Loucy (cell line): ENCODE data around the gene ADM2.

Source experiments
- H2AFZ ChIP-seq: fragments of 200-600 bp; sonication (generic); 2 replicates; pipeline ENCODE4 v1.6.0; 2016; ENCODE audit warnings: antibody characterized with exemption, mild to moderate bottlenecking, low read length, moderate library complexity
- H3F3A ChIP-seq: fragments of 200-600 bp; 2 replicates; pipeline ENCODE4 v1.6.0; 2016; ENCODE audit warnings: antibody characterized with exemption, low read depth, mild to moderate bottlenecking
- H3K27me3 ChIP-seq: fragments of 200-600 bp; sonication (generic); 2 replicates; pipeline ENCODE4 v1.6.1; 2014; ENCODE audit warnings: low read length, mild to moderate bottlenecking; ENCODE audit not compliant: insufficient read depth, poor library complexity, severe bottlenecking
- H3K36me3 ChIP-seq: fragments of 200-600 bp; sonication (generic); 2 replicates; pipeline ENCODE4 v1.6.1; 2016; ENCODE audit warnings: low read length; ENCODE audit not compliant: insufficient read depth
- H3K4me1 ChIP-seq: fragments of 200-600 bp; sonication (generic); 2 replicates; pipeline ENCODE4 v1.5.1; 2014; ENCODE audit warnings: low read length, mild to moderate bottlenecking; ENCODE audit not compliant: insufficient read depth, poor library complexity, severe bottlenecking
- H3K4me2 ChIP-seq: fragments of 200-600 bp; sonication (generic); 2 replicates; pipeline ENCODE4 v1.6.0; 2014; ENCODE audit warnings: antibody characterized with exemption, low read length, low read depth, mild to moderate bottlenecking; ENCODE audit not compliant: poor library complexity, severe bottlenecking
- H3K4me3 ChIP-seq: fragments of 200-600 bp; sonication (generic); 2 replicates; pipeline ENCODE4 v1.5.1; 2014; ENCODE audit warnings: low read length, mild to moderate bottlenecking, mixed read lengths; ENCODE audit not compliant: poor library complexity, severe bottlenecking
- H3K79me2 ChIP-seq: fragments of 200-600 bp; sonication (generic); 2 replicates; pipeline ENCODE4 v1.6.1; 2014; ENCODE audit warnings: low read length; ENCODE audit not compliant: insufficient read depth
- H3K9ac ChIP-seq: fragments of 200-600 bp; sonication (generic); 2 replicates; pipeline ENCODE4 v1.6.0; 2014; ENCODE audit warnings: mild to moderate bottlenecking, low read depth, low read length, moderate library complexity; ENCODE audit not compliant: poor library complexity, severe bottlenecking
- H3K9me2 ChIP-seq: fragments of 200-600 bp; sonication (generic); replicated peaks from 2 replicates; pipeline ENCODE4 v1.6.1; 2016; ENCODE audit warnings: low read depth, low read length, mixed read lengths
- H3K9me3 ChIP-seq: fragments of 200-600 bp; sonication (generic); 2 replicates; pipeline ENCODE4 v1.6.1; 2014; ENCODE audit warnings: mild to moderate bottlenecking, antibody characterized with exemption, low read length, low read depth; ENCODE audit not compliant: insufficient read depth
- H4K20me1 ChIP-seq: fragments of 200-600 bp; sonication (generic); 2 replicates; pipeline ENCODE4 v1.6.0; 2014; ENCODE audit warnings: antibody characterized with exemption, low read length, mild to moderate bottlenecking; ENCODE audit not compliant: insufficient read depth, poor library complexity, severe bottlenecking
- EZH2phosphoT487 ChIP-seq: fragments of 200-600 bp; IDR thresholded peaks from 2 replicates; pipeline ENCODE4 v1.6.1; 2018; ENCODE audit warnings: antibody characterized with exemption, mild to moderate bottlenecking, moderate library complexity, borderline replicate concordance
- TF ChIP-seq, protein P1 (sequence below): fragments of 200-600 bp; sonication (generic); conservative IDR thresholded peaks from 2 replicates; pipeline ENCODE4 v1.5.1; 2014; ENCODE audit warnings: mild to moderate bottlenecking, antibody characterized with exemption, low read length

ADM2 gene

DNA sequence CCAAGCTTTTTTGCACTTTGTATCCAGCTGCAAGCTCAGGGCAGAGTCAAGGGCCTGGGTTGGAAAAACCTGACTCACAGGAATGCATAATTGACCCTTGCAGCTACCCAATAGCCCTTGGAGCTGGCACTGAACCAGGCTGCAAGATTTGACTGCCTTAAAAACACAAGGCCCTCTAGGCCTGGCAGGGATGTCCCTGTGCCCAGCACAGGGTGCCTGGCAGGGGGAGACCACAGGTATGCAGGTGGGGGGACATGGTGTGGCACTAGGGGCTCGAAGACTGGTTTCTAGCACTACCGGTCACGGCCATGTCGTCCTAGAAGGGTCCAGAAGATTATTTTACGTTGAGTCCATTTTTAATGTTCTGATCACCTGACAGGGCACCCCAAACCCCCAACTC, 36.7 kb upstream of the ADM2 start:
- Histone ChIP-seq H3K4me3 (no peak overlapping the region), H3F3A (no peaks in the 10 kb centered on the region)

DNA sequence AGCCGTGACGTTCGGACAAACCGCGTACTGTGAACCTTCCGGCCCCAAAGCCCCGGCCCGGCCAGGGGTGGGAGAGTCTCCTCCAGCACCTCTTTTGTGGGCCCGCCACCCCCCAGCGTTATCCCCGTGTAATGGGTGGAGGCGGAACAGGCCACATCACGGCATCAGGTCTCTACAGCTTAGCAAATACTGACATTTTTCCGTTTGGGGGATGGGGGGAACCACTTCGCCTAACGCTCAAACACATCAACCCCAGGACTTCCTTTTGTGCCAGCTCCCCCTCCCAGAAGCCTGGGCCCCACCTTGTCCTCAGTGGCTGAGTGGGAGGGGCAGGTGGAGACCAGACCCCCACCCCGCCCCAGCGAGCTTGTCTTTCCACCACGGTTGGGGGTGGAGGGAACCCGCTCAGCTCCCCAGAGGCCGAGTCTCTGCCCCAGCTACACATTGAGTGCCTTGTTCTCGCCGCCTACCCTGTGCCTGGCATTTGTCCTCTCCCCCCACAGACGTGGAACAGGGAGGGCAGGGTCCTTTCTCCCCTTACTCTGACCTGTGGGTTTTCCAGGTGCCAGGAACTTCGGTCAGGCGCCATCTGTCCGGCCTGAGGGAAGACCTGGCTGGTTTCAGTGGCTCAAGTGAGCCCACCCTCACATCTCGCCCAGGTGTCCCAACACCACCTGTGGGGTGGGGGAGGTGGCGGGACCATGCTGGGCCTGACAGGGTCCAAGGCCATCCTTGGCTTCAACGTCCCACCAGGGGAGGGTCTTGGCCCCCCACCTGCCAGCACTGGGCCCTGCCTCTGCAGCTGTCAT, 36.1 kb upstream of the ADM2 start:
- Histone ChIP-seq H3F3A (no peaks in the 10 kb centered on the region), H3K79me2 (no peaks in the 10 kb centered on the region), H2AFZ (no peak overlapping the region), H3K27me3 (no peaks in the 10 kb centered on the region), H3K36me3 (peaks cover 41% of the 10 kb centered on the region; the same call in 1 of the 2 replicates), H3K9me2 (no peaks in the 10 kb centered on the region), H3K4me1 (peaks cover 16% of the 10 kb centered on the region), H3K9ac (no peak overlapping the region), H3K9me3 (no peaks in the 10 kb centered on the region), H3K4me3 (no peak overlapping the region), H4K20me1 (peaks cover 4% of the 10 kb centered on the region), H3K4me2 (no peak overlapping the region)
- no peak for TF ChIP-seq EZH2phosphoT487

More for the DNA sequence above, 36.7 kb upstream of the ADM2 start:
- peaks cover 47% of the 10 kb centered on the region; the same call in 1 of the 2 replicates for H3K36me3 ChIP-seq
- no peak overlapping the region for H3K4me2 ChIP-seq
- peaks cover 2% of the 10 kb centered on the region for H4K20me1 ChIP-seq
- TF ChIP-seq EZH2phosphoT487, result no peak
- TF ChIP-seq, protein P1, sequence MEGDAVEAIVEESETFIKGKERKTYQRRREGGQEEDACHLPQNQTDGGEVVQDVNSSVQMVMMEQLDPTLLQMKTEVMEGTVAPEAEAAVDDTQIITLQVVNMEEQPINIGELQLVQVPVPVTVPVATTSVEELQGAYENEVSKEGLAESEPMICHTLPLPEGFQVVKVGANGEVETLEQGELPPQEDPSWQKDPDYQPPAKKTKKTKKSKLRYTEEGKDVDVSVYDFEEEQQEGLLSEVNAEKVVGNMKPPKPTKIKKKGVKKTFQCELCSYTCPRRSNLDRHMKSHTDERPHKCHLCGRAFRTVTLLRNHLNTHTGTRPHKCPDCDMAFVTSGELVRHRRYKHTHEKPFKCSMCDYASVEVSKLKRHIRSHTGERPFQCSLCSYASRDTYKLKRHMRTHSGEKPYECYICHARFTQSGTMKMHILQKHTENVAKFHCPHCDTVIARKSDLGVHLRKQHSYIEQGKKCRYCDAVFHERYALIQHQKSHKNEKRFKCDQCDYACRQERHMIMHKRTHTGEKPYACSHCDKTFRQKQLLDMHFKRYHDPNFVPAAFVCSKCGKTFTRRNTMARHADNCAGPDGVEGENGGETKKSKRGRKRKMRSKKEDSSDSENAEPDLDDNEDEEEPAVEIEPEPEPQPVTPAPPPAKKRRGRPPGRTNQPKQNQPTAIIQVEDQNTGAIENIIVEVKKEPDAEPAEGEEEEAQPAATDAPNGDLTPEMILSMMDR, result no peak
- peaks cover 11% of the 10 kb centered on the region for H3K4me1 ChIP-seq
- H2AFZ ChIP-seq, result no peak overlapping the region
- no peak overlapping the region for H3K9ac ChIP-seq
- no peaks in the 10 kb centered on the region for H3K27me3 ChIP-seq
- no peaks in the 10 kb centered on the region for H3K9me3 ChIP-seq
- H3K9me2 ChIP-seq, result no peaks in the 10 kb centered on the region
- H3K79me2 ChIP-seq, result no peaks in the 10 kb centered on the region

DNA sequence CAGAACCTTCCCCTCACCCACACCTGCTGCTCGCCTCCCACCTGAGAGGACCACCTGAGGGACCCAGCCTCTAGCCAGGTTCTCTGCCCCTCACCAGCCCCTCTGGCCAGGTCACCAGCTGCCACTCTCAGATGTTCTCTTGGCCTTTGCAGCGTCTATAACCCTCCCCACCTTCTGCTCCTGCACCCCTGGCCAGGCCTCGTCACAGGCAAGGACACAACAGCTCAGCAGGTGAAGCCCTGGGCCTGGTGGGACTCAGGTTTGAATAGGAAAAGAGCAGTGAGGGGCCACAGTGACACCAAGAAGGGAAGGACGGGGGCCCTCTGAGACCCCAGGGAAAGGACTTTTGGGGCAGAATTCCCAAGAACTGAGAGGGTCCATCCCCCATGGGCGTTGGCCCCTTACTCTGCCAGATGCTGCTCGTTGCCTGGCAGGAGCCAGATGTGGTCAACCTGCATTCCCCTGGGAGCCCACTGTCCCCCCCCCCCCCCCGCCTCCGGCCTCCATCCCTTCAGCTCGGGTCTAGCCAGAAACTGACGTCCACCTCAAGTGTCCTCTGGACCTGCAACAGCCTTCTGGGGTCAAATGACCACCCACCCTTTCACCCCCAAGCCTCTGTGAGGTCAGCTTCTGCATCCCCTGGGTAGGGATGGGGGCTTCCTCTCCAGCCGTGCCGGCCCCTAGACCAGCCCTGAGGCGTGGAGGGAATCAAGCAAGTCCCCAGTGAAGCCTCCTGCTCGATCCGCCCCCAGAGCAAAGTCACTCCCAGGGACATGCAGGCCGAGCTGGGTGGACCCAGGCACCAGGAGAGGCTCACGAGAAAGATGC, 35.2 kb upstream of the ADM2 start:
- Histone ChIP-seq H3F3A (no peaks in the 10 kb centered on the region), H3K4me2 (no peak overlapping the region), H3K4me3 (no peak overlapping the region), H3K27me3 (no peaks in the 10 kb centered on the region), H3K9ac (no peak overlapping the region), H2AFZ (no peak overlapping the region), H3K9me2 (no peaks in the 10 kb centered on the region), H3K9me3 (no peaks in the 10 kb centered on the region), H3K4me1 (peaks cover 16% of the 10 kb centered on the region), H3K79me2 (no peaks in the 10 kb centered on the region), H3K36me3 (peaks cover 43% of the 10 kb centered on the region; the same call in 1 of the 2 replicates), H4K20me1 (peaks cover 9% of the 10 kb centered on the region)
- TF ChIP-seq EZH2phosphoT487, result no peak
- TF ChIP-seq, protein P1, result no peak
